ENCODE measurements around the gene PACS2.

DNA sequence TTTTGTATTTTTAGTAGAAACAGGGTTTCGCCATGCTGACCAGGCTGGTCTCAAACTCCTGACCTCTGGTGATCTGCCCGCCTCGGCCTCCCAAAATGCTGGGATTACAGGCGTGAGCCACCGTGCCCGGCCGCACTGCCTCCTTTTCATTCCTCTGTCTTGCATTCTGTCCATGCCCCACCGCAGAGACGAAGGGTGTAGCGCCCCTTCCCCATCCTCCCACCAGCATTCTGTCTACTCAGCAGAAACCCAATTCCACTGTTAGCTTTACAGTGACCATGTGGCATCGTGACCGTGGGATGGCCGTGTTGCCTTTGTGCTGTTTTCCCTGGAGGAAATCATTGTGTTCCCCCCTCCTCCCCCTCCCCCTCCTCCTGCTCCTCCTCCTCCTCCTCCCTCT is 94.0 kb downstream of the PACS2 start:
- TF ChIP-seq, protein P1, sequence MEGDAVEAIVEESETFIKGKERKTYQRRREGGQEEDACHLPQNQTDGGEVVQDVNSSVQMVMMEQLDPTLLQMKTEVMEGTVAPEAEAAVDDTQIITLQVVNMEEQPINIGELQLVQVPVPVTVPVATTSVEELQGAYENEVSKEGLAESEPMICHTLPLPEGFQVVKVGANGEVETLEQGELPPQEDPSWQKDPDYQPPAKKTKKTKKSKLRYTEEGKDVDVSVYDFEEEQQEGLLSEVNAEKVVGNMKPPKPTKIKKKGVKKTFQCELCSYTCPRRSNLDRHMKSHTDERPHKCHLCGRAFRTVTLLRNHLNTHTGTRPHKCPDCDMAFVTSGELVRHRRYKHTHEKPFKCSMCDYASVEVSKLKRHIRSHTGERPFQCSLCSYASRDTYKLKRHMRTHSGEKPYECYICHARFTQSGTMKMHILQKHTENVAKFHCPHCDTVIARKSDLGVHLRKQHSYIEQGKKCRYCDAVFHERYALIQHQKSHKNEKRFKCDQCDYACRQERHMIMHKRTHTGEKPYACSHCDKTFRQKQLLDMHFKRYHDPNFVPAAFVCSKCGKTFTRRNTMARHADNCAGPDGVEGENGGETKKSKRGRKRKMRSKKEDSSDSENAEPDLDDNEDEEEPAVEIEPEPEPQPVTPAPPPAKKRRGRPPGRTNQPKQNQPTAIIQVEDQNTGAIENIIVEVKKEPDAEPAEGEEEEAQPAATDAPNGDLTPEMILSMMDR (IDR thresholded peaks at IDR 0.05): no peak
- no peak for TF ChIP-seq POLR2A (IDR thresholded peaks at IDR 0.05; ENCODE audit: low read depth)

Data from esophagus muscularis mucosa (tissue), 3 donors.